Hematopoietic multipotent progenitor cell treated with erythropoietin and hydrocortisone succinate and interleukin-3 and kit ligand, for 17 days (in vitro differentiated cells): ENCODE results near the gene IKZF3.
"Not testable (repeated sequence)": the region's sequence is repeated elsewhere in the genome, so short reads cannot be mapped to it uniquely, and the experiment has no call there.

Experiments used
- DNase-seq: peaks from one replicate; pipeline ENCODE4 v3.0.0-alpha.2; 2015; ENCODE audit warnings: low spot score

Gene IKZF3

GRCh38 chr17:39716879-39717536, 147.1 kb downstream of the IKZF3 start:
- DNase-seq, result no peak

DNA sequence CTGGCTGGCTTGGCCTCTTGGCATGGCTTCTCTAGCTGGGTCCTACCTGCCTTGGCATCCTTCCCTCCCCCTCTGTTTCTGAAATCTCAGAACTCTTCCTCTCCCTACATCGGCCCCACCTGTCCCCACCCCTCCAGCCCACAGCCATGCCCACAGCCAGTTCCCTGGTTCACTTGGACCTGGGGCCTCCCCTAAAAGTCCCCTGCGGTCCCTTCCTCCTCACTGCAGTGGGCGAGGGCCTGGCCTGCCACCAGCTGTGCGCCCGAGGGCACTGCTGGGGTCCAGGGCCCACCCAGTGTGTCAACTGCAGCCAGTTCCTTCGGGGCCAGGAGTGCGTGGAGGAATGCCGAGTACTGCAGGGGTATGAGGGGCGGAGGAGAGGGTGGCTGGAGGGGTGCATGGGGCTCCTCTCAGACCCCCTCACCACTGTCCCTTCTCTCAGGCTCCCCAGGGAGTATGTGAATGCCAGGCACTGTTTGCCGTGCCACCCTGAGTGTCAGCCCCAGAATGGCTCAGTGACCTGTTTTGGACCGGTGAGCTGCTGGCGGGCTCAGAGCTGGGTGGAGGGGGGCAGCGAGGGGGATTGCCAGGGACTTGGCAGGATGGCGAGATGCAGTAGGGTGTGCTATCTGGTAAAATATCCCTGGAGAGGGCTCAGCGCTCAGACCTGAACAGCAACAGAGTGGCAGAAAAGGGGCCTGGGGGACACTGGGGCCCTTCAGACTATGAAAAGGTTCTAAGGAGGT, 147.9 kb downstream of the IKZF3 start:
- DNase-seq, result no peak

DNA sequence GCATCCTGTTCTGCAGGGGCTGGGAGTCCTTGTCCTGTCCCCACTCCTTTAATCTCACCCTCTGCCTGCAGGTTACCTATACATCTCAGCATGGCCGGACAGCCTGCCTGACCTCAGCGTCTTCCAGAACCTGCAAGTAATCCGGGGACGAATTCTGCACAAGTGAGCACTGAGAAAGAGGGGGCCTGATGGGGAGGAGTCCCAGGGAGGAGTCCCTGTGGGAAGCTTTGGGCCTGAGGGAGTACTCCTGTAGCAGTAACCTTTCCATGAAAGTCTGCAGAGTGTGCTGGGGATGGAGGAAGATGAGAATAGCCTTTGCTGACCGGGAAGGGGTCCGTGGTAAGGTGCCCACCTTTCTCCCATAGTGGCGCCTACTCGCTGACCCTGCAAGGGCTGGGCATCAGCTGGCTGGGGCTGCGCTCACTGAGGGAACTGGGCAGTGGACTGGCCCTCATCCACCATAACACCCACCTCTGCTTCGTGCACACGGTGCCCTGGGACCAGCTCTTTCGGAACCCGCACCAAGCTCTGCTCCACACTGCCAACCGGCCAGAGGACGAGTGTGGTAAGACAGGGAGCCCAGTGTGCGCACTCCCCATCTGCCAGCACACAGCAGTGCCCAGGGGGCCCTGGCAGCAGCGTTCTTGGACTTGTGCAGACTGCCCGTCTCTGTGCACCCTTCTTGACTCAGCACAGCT, 148.6 kb downstream of the IKZF3 start:
- DNase-seq, result no peak

DNA sequence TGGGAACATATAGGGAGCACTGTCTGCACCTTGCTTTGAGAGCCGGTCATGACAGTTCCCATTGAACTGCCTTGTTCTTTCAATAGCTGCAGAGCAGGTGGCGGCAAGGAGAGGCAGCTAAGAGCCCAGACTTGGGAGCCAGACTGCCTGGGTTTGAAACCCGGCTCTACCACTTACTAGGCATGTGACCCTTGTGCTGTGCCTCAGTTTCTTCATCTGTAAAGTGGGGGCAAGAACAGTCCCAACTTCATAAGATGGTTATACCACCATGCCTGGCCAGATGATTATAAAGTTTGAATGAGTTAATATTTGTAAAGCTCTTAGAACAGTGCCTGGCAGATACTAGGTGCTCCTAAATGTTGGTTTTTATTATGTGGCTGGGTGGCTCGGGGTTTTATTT, 149.9 kb downstream of the IKZF3 start:
- no peak for DNase-seq

DNA sequence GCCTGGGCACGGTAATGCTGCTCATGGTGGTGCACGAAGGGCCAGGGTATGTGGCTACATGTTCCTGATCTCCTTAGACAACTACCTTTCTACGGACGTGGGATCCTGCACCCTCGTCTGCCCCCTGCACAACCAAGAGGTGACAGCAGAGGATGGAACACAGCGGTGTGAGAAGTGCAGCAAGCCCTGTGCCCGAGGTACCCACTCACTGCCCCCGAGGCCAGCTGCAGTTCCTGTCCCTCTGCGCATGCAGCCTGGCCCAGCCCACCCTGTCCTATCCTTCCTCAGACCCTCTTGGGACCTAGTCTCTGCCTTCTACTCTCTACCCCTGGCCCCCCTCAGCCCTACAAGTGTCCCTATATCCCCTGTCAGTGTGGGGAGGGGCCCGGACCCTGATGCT, 152.3 kb downstream of the IKZF3 start:
- DNase-seq, result no peak

DNA sequence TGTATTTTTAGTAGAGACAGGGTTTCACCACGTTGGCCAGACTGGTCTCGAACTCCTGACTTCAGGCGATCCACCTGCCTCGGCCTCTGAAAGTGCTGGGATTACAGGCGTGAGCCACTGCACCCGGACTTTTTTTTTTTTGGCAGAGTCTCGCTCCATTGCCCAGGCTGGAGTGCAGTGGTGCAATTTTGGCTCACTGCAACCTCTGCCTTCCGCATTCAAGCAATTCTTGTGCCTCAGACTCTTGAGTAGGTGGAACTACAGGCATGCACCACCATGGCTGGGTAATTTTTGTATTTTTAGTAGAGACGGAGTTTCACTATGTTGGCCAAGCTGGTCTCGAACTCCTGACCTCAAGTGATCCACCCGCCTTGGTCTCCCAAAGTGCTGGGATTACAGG, 153.0 kb downstream of the IKZF3 start:
- DNase-seq, result not testable (repeated sequence)

GRCh38 chr17:39709998-39710964, 153.8 kb downstream of the IKZF3 start:
- no peak for DNase-seq

DNA sequence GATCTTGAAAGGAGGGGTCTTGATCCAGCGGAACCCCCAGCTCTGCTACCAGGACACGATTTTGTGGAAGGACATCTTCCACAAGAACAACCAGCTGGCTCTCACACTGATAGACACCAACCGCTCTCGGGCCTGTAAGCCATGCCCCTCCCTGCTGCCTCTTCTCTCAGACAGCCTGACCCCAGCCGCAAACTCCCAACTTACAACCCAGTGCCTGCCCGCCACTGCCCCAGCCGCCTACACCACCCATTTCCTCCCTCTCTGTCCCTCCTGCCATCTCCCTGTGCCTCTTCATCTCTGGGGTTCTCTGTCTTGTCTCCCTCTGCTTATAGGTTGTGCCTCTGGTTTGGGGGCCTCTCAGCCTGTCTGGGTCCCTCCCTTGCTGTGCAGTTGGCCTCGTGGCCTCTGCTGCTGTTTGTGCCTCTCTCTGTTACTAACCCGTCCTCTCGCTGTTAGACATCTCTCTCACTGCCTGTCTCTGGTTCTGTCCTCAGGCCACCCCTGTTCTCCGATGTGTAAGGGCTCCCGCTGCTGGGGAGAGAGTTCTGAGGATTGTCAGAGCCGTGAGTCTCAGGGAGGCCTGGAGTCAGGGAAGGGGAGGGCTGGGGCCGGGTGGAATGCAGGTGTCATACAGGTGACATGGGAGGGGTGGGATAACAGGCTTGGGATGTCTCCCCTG, 154.7 kb downstream of the IKZF3 start:
- DNase-seq, result no peak
